Fibroblast of mammary gland (primary cell): ENCODE data around the gene DMXL1.
"Not testable (repeated sequence)": the region's sequence is repeated elsewhere in the genome, so short reads cannot be mapped to it uniquely, and the experiment has no call there.

ENCODE experiments used
- DNase-seq: peaks from one replicate; pipeline ENCODE4 v3.0.0-alpha.2; 2010; ENCODE audit warnings: low read depth
- H3K4me3 ChIP-seq: 2 replicates; pipeline ENCODE4 v1.5.1; 2011; ENCODE audit warnings: low read depth, mild to moderate bottlenecking, low read length, moderate library complexity; ENCODE audit not compliant: control insufficient read depth
- CTCF ChIP-seq: conservative IDR thresholded peaks from 2 replicates; pipeline ENCODE4 v1.5.1; 2011; ENCODE audit warnings: low read depth, low read length, inconsistent platforms; ENCODE audit not compliant: control insufficient read depth, insufficient read depth

The DMXL1 gene

DNA sequence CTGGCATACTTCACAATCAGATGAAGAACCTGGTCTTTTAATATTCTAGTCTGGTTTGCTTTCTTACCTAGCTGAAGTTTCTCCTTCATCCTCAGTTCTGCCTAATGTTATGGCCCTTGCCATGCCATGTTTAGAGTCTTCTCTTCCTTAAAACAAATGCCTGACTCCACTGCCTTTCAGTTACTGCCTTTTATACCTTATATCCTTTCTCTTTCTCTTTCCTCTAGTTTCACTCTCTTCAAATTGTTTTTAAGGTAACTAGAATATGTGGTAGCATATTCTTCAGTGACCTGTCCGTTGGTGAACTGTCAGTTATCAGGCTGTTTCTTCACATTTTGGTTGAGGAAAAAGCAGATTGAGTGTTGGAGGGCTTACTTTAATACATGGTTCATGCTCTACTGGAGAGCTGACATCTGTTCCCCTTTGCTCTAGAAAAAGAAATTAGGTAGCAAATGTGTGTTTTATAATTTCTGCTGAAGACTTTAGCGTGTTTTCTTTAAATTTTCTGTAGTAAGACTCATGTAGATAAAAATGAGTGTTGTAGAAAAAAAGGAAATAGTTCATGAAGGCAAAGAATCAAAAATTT is 103.8 kb downstream of the DMXL1 start:
- no peak for DNase-seq
- TF ChIP-seq CTCF, result no peak
- no peak overlapping the region for H3K4me3 ChIP-seq

GRCh38 chr5:119176785-119177184 is 105.9 kb downstream of the DMXL1 start:
- no peak for DNase-seq
- TF ChIP-seq CTCF, result no peak
- no peak overlapping the region for H3K4me3 ChIP-seq

DNA sequence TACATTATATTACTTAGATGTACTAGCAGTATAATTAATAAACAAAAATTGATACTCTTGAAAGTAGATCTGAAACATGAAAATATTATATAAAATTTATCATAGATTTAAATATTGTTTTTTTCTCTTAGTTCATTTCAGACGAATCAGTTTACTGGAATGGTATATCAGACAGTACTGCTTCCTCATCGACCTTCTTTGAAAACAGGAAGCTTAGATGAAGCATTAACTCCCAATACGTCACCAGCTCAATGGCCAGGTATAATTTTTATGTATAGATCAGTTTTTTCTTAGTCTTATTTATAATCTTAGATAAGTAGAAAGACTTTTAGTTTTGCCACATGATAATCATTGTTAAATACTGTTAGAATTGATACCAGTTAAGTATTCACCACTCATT is 106.3 kb downstream of the DMXL1 start:
- no peak for TF ChIP-seq CTCF
- DNase-seq, result no peak
- H3K4me3 ChIP-seq, result no peak overlapping the region

- no peak for DNase-seq
- TF ChIP-seq CTCF, result no peak
- H3K4me3 ChIP-seq, result no peak overlapping the region
These were observed 107.5 kb downstream of the DMXL1 start for GRCh38 chr5:119178435-119178834.

DNA sequence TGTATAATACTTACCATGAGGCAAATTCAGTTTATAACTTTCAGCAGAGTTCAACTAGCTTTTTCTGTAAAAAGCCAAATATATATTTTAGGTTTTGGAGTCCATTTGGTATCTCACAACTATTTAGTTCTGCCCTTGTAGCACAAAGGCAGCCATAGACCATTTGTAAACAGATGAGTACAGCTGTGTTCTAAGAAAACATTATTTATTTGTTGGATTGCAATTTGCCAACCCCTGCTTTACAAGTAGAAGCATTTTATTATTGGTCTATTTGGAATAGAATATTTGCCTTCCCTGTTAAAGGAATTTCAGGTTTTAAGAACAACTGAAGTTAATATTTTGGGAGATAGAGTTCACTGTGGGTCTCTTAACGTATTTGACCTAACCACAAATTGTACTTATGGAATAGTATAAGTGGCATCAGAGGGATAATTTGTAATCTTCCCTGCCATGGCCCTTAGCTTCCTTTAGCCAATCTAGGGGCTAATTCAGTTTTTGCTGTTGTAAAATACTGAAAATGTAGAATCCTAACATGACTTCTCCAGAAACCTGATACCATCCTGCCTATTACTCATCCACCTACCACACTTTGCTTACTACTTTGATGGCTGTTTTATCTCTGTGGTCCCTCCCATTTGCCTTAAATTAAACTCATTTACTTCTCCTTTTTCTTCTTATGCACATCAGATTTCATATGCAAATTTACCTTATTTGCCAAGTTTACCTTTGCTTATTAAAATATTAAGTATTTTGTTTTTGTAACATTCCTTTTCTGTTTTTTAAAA is 109.2 kb downstream of the DMXL1 start:
- no peak overlapping the region for H3K4me3 ChIP-seq
- DNase-seq, result peak; percentile 38
- no peak for TF ChIP-seq CTCF

- not testable (repeated sequence) for DNase-seq, H3K4me3 ChIP-seq
These were observed 114.6 kb downstream of the DMXL1 start for GRCh38 chr5:119185512-119185911.

DNA sequence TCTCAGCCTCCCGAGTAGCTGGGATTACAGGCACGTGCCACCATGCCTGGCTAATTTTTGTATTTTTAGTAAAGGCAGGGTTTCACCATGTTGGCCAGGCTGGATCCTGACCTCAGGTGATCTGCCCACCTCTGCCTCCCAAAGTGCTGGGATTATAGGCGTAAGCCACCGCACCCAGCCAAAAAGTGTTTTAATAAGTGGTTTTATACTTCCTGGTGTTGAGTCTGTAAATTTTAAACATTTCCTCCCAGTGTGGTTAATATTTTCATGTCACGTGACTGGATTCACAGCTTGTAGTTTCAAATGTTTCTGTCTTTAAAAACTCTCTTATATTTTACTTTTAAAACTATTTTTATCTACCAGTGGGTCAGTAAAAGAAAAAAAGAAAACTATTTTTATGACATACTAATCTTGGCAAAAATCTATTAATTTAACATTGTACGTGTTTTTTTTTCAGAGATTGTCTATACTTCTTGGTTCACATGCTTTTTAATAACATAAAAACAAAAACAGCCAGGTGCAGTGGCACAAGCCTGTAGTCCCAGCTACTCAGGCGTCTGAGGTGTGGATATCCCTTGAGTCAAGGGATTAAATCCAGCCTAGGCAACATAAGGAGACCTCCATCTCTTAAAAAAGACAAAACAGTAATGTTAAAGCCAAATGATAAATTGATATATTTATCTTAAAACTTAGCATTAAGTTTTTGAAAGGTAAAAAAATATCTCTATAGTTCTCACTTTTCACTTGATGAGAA is 117.1 kb downstream of the DMXL1 start:
- H3K4me3 ChIP-seq, result no peak overlapping the region
- no peak for DNase-seq
- TF ChIP-seq CTCF, result no peak
